ENCODE data around the gene C5.
A peak's percentile ranks its signal among the peaks of the same experiment; 100 is the strongest.
"Not testable (repeated sequence)": the region's sequence is repeated elsewhere in the genome, so short reads cannot be mapped to it uniquely, and the experiment has no call there.

Gene C5

DNA sequence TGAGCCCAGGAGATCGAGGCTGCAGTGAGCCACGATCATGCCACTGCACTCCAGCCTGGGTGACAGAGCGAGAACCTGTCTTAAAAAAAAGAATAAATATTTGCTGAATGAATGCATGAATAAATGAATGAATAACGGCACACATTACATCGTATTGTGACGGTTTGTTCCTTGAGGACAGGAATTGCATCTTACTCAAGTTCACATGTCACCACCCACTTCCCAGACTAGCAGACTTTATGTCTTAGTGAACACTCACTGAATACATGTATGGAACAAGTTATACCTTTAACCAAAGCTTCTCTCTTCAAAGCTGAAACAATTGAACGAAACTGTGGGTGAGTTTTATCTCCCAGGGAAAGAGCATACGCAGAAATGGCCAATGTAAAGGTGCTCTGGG is 70.3 kb downstream of the C5 start:
- DNase-seq (ENCODE audit: low read depth) = no peak

DNA sequence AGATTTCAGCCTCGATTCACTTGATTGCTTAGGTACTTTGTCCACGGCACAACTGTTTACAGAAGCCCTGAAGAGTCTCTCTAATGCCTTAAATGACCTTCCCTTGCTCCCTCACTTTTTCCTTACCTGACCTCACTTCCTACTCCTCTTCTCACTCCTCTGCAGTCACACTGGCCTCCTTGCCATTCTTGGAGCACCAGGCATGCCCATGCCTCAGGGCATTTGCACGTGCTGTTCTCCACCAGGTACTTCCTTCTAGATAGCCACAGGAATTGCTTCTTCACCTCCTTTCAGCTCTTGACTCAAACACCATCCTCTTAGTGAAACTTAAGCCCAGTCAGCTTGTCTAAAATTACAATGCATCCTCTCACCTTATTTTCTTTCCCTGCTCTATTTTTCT is 71.1 kb downstream of the C5 start:
- no peak for DNase-seq (ENCODE audit: low read depth)

DNA sequence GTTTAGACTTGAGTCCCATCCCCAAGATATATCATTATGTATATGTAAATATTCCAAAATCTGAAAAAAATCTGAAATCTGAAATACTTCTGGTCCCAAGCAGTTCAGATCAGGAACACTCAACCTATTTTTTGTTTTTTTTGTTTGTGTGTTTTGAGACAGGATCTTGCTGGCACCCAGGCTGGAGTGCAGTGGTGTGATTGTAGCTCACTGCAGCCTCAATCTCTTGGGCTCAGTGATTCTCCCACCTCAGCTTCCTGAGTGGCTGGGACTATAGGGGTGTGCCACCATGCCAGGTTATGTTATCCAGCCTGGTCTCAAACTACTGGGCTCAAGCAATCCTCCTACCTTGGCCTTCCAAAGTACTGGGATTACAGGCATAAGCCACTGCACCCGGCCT is 72.8 kb downstream of the C5 start:
- no peak for DNase-seq (ENCODE audit: low read depth)

DNA sequence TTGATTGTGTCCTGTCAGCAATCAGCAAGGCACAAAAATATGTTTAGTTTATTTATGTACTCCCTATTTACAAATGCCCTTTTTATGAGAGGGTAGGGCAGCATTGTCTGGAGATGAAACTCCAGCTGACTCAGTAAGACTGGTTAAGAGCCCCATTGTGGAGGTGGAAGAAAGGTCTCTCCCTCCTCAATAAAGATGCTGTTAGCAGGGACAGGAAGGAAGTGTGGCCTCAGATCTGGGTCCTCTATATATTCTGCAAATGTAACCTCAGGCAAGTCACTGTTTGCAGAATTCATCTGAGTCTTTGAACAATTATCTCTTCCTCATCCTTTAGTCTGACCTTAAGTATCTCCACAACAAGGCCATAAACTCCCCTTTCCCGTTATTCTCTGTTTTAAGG is 75.2 kb downstream of the C5 start:
- no peak for DNase-seq (ENCODE audit: low read depth)

DNA sequence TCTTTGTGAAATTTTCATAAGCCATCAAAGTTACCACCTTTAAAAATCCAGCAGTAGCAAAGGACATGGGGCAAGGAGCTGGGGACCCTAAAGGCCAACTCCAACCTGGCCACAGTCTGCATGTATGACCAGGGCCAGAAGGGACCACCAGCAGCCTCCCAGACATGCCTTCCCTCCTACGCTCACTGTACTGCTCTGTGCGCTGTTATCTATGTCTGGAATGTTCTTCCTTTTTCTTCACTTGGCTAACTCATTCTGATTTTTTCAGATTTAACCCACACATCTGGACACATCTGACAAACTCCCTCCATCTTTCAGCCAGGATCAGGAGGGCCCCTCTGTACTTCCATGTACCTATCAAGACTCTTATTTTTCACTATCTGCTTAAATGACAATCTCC is 75.9 kb downstream of the C5 start:
- DNase-seq (ENCODE audit: low read depth) = peak; percentile 56

DNA sequence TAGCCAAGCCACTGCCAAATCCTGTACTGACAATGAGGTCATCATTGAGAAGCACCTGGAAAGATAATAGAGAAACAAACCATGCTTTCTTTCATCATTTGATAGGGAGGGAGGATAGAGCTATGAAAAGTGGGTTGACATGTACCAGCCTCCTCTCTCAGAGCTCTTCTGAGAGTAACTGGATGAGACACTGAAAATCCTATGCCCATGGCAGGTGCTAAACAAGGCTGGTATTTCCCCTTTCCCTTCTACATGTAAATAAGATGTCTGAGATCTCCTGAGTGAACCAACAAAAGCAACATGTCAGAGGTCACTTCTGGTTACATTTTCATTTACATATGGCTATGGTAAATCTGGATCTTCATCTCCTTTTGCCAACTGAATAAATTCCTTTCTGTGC is 78.1 kb downstream of the C5 start:
- no peak for DNase-seq (ENCODE audit: low read depth)

DNA sequence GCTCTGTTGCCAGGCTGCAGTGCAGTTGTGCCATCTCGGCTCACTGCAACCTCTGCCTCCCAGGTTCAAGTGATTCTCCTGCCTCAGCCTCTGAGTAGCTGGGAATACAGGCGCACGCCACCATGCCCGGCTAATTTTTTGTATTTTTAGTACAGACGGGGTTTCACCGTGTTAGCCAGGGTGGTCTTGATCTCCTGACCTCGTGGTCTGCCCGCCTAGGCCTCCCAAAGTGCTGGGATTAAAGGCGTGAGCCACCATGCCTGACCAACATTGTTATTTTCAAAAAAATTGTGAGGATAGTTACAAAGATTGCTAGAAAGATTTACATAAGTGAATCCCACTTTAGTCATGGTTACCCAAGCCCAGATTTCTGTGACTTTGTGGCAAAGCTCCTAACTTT is 78.6 kb downstream of the C5 start:
- not testable (repeated sequence) for DNase-seq (ENCODE audit: low read depth)

DNA sequence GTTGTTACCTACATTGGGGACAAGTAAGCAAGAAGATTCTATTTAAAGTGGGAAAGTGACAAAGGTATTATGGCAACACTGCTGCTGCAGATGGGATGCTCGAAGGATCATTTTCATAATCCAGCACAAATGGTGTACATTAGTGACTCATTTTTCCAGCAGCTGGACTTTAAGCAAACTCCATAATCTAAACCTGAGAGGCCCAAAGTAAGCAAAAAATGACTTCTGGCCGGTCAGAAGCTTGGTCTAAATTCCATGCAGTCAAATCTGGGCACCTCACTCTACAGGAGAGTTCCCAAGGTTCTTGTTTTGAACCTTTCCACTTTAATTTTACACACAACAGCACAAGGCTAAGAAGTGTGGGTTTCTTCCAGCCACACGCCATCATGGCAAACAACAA is 79.8 kb downstream of the C5 start:
- no peak for DNase-seq (ENCODE audit: low read depth)

DNA sequence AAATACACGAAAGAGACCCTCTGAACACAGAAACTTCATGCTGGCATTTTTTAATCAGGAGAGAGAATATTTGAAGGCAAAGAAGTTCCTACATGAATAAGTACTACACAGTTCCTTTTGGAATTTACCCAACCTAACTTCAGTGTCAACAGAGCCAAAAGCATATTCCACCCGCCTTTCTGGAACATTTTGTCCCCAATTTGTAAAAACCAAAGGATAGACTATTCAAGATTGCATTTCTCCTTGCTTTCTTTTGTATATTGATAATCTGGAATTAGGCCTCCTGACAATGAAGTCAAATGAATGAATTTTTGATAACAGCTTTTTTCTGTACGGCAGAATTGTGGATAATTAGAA is 84.1 kb downstream of the C5 start:
- no peak for DNase-seq (ENCODE audit: low read depth)

DNA sequence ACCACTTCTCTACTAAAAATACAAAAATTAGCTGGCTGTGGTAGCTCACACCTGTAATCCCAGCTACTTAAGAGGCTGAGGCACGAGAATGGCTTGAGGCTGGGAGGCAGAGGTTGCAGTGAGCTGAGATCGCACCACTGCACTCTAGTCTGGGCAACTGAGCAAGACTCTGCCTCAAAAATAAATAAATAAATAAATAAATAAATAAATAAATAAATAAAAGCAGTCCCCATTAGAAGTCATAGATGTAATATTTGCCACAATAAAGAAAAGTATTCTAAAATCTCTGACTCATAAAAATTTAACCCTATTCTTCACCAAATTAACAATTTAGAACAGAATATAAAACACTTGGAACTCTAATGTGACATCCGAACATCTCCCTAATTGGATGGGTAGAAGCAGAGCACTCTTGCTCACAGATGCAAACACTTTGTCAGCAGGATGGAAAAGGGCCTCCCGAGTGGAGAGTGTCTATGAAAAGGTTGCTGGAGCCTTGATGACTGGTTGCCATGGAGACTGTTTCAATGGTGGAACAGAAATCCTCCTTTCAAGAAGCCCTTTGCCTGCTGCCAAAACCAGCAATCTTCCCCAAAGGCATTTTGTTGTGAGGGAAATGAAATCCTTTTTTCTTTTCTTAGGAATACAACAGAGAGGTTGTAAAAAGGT is 84.6 kb downstream of the C5 start:
- no peak for DNase-seq (ENCODE audit: low read depth)

DNA sequence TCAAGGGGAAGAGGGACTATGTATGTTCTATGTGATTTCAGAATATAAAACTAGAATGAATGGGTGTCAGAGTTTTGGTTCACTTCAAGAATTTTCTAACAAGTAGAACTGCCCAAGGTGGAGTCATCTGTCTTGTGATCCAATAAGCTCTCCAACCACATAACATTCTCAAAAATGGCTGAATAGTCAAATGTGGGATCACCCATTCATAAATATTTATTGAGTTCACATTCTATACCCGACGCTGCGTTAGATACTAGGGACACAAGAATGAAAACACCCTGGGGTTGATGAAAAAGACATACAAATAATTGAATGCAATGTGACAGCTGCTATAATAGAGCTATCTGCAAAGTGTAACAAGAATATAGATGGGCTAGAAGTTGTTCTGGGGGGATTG is 88.1 kb downstream of the C5 start:
- DNase-seq (ENCODE audit: low read depth) = no peak

DNA sequence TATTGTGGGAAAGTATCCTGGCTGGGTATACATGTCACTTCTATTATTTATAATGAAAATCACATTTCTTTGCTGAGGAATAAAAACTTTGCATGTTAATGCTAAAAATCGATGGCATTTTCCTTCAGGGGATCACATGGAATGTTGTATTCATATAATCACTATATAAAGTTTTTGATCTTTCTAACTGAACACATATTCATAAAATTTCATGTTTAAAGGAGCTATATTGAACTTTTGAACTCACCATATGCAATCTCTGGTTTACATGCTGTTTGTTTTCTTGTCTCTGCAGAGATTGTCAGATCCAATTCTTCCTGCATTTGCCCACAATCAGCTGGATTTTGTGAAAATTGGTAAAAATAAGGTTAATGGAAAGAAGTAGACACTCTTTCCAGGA is 90.1 kb downstream of the C5 start:
- DNase-seq (ENCODE audit: low read depth) = no peak

DNA sequence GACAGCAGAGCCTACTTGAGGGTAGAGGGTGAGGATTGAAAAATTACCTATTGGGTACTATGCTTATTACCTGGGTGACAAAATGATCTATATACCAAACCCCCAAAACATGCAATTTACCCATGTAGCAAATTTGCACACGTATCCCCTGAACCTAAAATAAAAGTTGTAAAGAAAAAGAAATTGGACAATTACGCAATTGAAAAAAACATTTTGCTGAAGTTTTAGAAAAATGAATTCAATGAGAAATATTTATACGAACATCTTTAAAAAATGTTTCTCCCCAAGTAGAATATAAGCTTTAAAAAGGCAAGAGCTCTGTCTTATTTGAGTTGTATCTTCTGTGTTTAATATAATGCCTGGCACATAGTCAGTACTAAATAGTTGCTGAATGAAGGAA is 93.2 kb downstream of the C5 start:
- DNase-seq (ENCODE audit: low read depth) = no peak

DNA sequence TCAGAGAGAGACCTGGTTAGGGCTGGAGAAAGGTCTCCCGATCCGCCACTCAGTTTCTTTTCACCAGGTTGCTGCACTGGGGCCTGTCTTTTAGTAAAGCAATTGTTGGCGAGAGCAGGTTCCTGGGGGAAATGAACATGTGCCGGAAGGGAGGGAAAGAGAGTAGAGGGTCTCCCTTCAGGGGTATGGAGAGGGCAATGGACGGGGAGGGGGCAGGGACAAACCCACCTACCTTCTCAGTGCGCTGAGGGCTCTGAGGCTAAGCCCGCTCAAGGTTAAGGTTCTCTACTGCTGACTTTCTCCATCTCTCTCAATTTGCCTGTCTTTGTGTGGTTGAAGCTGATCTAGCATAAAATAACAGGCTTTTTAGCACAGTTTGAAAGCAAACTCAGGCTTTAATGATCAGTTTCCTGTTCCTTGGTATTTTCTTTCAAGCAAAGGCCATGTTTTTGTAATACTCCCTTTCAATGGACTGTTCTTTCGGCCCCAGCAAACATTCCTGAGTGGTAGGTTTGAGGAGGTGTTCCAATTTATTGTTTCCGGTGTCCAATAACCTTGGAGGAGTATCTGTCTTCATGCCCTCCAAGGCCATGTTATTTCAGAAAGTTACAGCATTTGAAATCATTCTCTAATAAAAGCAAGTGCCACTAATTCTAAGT is 98.0 kb downstream of the C5 start:
- no peak for DNase-seq (ENCODE audit: low read depth)

DNA sequence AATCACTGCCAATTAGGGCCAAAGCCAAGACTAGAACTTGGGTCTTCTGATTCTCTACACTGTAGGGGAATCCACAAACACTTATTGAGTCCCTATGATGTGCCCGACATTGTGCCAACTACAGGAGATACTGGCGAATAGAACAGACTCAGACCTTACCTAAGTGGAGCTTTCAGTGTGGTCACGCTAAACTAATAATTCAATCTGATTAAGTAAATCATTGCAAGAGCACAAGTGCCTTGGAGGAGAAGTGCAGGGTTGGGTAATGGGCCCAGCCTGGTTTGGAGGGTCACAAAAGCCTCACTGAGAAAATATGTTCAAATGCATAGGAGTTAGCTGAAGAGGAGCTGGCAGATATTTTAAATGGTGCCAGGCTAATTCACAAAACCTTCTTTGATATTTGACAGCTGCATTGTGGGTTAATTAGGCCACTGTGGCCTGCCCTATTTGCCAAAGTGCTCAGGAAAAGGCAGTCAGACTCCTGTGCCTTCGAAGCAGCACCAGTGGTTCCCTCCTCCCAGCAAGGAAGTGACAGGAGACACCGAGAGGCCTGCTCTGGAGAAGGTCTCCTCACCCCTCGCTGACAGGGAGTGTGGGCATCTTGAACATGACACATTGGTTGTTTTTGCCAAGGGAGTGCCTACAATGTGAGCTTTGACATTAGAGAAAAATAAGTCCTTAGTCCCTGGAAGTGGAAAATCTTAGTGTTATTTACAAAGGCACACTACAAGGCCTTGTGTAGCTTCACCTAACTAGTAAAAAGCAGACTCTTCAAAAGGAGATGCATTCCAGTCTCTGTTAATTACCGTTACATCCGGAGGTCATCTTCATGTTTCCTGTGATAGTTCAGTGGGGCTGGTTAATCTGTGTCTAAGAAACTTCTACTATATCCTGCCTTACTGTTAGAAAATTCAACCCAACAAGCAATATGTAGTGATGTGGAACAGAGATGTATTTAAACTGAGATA is 99.4 kb downstream of the C5 start:
- no peak for DNase-seq (ENCODE audit: low read depth)

DNA sequence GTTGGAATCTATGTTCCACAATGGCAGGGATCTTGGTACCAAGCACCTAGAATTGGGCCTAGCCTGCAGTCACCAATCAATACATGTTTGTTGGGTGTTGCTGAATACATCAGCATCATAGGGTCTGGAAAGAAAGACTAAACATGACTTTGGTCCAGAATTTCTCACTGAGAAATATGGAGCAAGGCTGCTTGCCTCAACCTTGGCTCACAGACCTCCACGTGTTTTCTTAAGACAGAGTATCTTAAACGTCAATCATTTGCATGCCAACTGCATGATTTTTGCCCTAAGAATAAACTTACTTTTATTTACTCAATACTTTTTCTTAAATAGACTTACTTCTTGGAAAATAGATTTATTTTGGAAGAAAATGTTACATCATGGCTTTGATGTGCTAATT is 100.8 kb downstream of the C5 start:
- DNase-seq (ENCODE audit: low read depth) = no peak

DNA sequence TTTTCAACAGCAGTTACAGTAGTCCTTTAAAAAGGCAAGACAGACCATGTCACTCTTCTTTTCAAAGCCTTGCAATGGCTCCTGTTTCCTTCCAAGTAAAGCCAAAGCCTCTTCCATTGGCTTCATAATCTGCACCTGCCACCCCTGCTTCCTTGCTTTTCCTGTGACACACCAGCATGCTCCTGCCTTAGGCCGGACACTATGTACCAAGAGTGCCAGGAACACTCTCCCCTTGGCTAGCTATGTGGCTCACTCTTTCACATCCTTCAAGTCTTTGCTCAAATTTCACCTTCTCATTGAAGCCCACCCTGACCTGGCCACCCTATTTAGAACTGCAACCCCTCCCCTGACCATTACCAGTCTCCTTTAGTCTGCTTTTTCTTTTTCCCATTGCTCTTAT is 101.3 kb downstream of the C5 start:
- DNase-seq (ENCODE audit: low read depth) = no peak

DNA sequence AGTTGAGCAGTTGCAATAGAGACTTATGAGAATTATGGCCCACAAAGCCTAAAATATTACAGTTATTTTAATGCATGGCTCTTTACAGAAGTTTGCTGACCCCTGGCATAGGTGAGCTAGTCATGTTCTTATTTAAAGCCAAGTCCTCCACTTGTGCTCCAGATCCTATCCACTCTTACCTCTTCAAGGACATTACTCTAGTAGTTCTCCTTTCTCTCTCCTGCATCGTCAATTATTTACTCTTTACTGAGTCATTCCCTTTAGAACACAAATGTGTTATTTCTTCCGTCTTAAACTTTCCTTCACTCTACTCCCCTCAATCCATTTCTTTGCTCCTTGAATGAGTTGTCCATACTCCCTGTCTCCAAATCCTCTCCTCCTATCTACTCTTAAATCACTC is 102.9 kb downstream of the C5 start:
- no peak for DNase-seq (ENCODE audit: low read depth)

DNA sequence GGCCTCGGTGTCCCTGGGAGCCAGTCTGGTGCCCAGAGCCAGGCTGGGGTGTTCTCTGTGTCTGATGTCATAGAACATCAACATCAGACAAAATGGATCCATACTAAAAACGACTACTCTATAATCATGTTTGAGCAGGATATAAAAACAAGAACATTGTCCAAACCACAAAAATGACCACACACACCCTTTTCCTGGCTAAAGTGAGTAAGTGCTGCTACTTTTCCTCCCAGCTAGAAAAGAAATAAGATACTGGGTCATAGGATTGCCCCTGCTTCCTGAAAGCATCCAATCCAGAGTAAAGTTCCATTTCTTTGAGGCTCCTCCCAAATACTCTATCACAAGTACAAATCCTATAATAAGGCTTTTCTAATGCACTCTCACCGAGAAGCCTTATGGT is 103.8 kb downstream of the C5 start:
- peak; percentile 29 for DNase-seq (ENCODE audit: low read depth)

DNA sequence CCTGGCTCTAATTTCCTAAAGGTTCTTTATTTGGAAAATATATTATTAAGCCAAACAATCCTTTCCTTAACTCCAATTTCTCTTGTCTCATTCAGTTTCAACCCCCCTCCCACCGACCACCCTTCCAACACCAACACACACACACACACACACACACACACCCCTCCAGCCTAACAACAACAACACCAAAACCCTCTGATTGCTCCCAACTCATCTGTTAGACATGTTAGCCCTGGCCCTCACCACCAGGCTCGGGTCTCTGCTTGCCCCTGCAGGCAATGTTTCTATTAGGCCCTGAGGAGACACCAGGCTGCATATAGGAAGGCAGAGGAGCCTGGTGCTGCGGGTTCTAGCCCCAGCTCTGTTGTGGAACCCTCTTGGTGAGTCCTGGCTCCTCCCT is 105.1 kb downstream of the C5 start:
- DNase-seq (ENCODE audit: low read depth) = no peak

DNA sequence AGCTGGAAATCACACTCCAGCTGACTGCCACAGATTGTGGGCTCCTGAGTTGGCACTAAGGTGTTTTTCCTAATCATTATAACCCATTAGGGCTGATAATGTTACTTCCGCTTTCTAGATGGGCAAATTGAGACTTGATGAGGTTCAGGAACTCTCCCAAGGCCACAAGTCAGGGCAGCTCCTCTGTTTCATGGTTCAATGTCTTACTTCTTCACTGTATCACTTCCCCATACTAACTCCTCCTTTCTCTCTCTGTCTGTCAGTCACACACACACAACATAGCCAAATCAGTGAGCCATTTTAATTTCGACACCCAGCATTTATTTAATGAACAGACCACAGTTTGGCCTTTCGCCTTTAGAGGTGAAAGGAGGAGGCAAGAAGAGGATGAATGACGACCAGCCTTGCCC is 105.6 kb downstream of the C5 start:
- no peak for DNase-seq (ENCODE audit: low read depth)

DNA sequence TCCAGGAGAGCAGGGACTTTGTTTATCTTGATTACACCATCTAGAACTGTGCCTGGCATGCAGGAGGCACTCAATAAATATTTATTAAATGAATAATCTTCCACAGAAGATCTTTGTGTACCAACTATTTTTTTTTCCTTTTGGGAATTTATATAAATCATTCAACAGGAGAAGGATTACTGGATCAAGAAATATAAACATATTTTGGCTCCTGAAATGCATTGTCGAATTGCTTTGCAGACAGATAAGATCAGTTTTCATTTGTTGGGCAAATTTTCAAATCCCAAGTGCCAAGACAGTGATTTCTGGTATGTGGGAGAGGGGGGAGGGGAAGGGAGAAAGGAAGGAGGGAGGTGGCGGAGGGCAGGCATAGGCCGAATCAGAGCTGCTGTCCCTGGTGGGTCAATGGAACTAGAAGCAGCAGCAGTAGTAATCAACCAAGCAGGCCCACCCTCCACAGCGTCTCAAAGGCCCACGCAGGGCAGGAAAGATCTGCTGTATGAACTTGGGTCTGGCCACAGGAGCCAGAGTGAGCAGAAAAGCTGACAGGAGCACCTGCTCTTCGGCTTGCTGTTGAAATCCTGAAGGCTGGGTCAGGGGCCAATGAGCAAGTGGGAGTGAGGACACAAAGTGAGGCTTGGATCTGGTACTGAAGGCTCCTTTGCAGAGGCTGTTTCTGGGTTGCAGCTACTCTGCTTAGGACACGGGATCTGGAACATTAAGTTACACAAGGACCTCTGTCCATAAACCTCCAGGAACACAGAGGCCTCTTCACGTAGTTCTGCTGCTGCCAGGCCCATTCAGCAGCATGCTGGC is 107.7 kb downstream of the C5 start:
- DNase-seq (ENCODE audit: low read depth) = peak; percentile 19

Data from amniotic epithelial cell (primary cell).